GM12878 (cell line): ENCODE data around the gene EDA2R.

Experiments
- BHLHE40 ChIP-seq, 2 experiments: fragments of 450-650 bp in 1 of 2; IDR thresholded peaks; 2 replicates each; pipeline ENCODE4 v1.6.1; 2011 to 2017; ENCODE audit warnings: low read depth in 2 of 2, borderline replicate concordance in 1 of 2, improper control_type of control experiment in 1 of 2, low read length in 1 of 2, mild to moderate bottlenecking in 1 of 2
- CBX5 ChIP-seq: sonication (generic); IDR thresholded peaks from 2 replicates; pipeline ENCODE4 v1.6.1; 2016; ENCODE audit warnings: low read depth, moderate library complexity, mild to moderate bottlenecking, inconsistent platforms
- CEBPB ChIP-seq, 2 experiments: fragments of 150-350 bp in 1 of 2; IDR thresholded peaks; 2 replicates each; pipeline ENCODE4 v1.6.1; 2012 to 2014; ENCODE audit warnings: low read depth in 2 of 2, low read length in 2 of 2, borderline replicate concordance in 1 of 2, inconsistent platforms in 1 of 2
- CHD4 ChIP-seq: fragments of 200-600 bp; sonication (generic); IDR thresholded peaks from 2 replicates; pipeline ENCODE4 v1.6.1; 2016; ENCODE audit warnings: mild to moderate bottlenecking
- FOXM1 ChIP-seq: IDR thresholded peaks from 2 replicates; pipeline ENCODE4 v1.6.1; 2012; ENCODE audit warnings: low read depth, mild to moderate bottlenecking, inconsistent platforms, low read length, moderate library complexity
- NFIC ChIP-seq: IDR thresholded peaks from 2 replicates; pipeline ENCODE4 v1.6.1; 2012; ENCODE audit warnings: low read depth, mild to moderate bottlenecking, inconsistent platforms, low read length, moderate library complexity
- POLR2A ChIP-seq: IDR thresholded peaks from 2 replicates; pipeline ENCODE4 v1.6.1; 2011; ENCODE audit warnings: low read depth, mild to moderate bottlenecking, low read length
- POLR2AphosphoS5 ChIP-seq: IDR thresholded peaks from 2 replicates; pipeline ENCODE4 v1.6.1; 2011; ENCODE audit warnings: mild to moderate bottlenecking, low read length, inconsistent platforms
- SIN3A ChIP-seq: IDR thresholded peaks from 2 replicates; pipeline ENCODE4 v1.6.1; 2012; ENCODE audit warnings: low read depth, low read length, improper control_type of control experiment
- ZBED1 ChIP-seq: IDR thresholded peaks from 2 replicates; pipeline ENCODE4 v1.6.1; 2016; ENCODE audit warnings: borderline replicate concordance
- ZNF24 ChIP-seq: fragments of 450-650 bp; IDR thresholded peaks from 2 replicates; pipeline ENCODE4 v1.6.1; 2017; ENCODE audit warnings: antibody characterized with exemption, mild to moderate bottlenecking
- TF ChIP-seq, protein P1 (sequence below): fragments of 450-650 bp; IDR thresholded peaks from 2 replicates; pipeline ENCODE4 v1.6.1; 2017; ENCODE audit warnings: mild to moderate bottlenecking, low read depth, inconsistent platforms; ENCODE audit not compliant: poor library complexity, severe bottlenecking

DNA sequence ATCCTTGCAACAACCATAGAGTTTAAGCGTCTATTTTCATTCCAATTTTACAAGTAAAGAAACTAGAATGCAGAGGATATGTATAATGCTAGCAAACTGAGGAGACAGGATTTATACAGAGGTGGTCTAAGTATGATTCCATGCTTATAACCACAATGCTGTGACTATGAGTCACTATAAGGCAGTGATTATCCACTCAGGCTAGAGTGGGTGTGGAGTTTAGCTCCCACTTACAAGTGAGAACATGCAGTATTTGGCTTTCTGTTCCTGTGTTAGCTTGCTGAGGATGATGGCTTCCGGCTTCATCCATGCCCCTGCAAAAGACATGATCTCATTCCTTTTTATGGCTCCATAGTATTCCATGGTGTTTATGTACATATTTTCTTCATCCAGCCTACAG lies 41.6 kb upstream of the EDA2R start:
- no peak for TF ChIP-seq BHLHE40 (IDR thresholded peaks at IDR 0.05; ENCODE audit: borderline replicate concordance in 1 of 2, low read depth in 2 of 2, low read length in 1 of 2)
- no peak for TF ChIP-seq CEBPB (IDR thresholded peaks at IDR 0.05; ENCODE audit: borderline replicate concordance in 1 of 2, low read depth in 2 of 2, low read length in 2 of 2)
- no peak for TF ChIP-seq NFIC
- no peak for TF ChIP-seq POLR2AphosphoS5
- TF ChIP-seq ZNF24: no peak
- no peak for TF ChIP-seq CBX5
- TF ChIP-seq ZBED1: no peak
- no peak for TF ChIP-seq CHD4
- TF ChIP-seq FOXM1: no peak
- TF ChIP-seq, protein P1, sequence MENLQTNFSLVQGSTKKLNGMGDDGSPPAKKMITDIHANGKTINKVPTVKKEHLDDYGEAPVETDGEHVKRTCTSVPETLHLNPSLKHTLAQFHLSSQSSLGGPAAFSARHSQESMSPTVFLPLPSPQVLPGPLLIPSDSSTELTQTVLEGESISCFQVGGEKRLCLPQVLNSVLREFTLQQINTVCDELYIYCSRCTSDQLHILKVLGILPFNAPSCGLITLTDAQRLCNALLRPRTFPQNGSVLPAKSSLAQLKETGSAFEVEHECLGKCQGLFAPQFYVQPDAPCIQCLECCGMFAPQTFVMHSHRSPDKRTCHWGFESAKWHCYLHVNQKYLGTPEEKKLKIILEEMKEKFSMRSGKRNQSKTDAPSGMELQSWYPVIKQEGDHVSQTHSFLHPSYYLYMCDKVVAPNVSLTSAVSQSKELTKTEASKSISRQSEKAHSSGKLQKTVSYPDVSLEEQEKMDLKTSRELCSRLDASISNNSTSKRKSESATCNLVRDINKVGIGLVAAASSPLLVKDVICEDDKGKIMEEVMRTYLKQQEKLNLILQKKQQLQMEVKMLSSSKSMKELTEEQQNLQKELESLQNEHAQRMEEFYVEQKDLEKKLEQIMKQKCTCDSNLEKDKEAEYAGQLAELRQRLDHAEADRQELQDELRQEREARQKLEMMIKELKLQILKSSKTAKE: no peak
- TF ChIP-seq SIN3A: no peak
- TF ChIP-seq POLR2A: no peak
